GM18517 (cell line): ENCODE results near the gene POLN.

Source experiments
- ATAC-seq: cut with Tn5 transposase; IDR thresholded peaks from one replicate; pipeline ENCODE4 v1.9.1; 2021; ENCODE audit warnings: mild to moderate bottlenecking, moderate library complexity; ENCODE audit not compliant: unreplicated experiment

The POLN gene

DNA sequence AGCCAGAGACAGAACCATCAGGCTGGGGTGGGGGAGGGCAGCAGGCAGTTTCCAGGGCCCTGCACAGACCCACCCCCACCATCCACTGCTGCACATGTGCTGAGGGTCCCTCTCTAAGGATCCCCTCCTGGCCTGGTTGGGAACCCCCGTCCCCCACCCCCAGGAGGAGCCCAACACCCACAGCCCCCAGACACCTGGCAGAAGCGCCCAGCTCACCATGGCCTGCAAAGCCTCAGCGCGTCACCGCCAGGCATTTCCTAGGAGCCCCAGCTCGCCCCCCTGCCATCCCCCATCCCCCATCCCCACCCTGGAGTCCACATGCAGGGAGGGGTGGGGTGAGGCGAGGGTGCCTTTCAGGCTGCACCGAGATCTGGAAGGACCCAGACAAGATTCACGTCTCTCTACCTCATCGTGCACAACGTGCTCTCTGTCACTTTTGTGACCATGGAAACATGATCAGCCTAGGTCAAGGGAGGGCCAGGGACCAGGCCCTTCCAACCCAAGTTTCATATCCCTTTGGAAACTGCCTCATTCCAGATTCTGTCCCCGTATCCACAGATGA is 10.7 kb upstream of the POLN start:
- no peak for ATAC-seq

DNA sequence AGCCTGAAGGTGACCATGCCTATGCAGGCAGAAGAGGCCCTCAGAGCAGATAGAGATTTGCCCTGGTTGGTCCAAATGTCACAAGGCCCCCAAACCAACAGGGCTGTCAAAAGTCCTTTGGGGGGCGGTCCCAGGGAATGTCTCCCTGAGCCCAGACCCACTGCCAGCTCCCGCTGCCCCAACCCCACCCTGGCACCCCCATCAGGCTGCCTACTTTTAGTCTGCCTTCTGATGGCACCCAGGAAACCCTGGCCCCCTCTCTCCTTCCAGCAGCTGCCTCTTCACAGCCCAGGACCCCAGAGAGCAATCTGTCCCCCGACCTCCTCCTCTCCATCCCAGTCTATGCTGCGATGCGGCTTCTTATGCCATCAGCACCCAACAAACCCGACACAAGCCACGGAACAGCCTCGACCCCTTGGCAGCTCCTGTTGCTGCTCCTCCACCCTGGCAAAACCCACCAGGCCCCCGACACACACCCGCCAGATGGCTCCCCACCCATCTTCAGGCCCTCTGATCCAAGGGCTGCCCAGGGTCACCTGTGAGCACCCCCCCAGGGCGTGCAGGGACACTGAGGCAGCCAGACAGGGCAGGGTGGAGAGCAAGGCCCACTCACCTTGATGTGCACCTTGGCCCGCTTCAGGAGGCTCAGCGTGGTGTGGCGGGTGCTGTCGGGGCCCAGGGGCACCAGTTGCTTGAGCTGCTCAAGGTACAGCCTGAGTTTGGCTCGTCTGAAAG is 10.0 kb upstream of the POLN start:
- no peak for ATAC-seq

DNA sequence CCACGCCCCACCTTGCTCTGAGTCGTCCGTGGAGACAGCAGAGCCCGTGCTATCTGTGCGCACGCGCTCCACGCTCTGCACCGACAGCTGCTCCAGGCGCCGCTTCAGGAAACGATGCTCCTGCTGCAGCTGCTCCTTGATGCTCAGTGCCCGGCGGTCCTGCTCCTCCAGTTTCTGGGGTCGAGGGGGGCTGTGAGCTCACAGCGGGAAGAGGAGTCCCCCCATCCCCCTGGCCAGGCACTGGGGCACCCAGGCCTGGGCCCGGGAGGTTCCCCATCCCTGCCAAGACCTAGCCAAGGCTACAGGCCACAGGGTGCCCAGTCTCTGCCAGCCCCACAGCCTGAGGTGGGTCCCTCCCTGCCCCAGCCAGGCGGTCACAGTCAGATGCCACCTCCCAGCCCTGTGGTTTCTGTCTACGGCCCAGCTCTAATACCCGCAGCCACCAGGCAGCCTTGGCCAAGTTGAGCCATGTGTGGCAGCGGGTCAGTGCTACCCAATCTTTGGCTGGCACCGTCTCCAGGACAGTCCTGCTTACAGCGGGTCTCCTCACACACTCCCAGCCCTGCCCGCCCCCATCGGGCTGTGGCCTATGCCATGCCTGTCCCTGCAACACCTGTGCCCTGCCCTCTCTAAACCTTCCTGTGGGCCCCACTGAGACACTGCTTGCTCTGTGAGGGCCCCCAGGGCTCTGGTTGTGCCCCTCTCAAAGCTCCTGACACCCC is 9.3 kb upstream of the POLN start:
- ATAC-seq, result no peak

DNA sequence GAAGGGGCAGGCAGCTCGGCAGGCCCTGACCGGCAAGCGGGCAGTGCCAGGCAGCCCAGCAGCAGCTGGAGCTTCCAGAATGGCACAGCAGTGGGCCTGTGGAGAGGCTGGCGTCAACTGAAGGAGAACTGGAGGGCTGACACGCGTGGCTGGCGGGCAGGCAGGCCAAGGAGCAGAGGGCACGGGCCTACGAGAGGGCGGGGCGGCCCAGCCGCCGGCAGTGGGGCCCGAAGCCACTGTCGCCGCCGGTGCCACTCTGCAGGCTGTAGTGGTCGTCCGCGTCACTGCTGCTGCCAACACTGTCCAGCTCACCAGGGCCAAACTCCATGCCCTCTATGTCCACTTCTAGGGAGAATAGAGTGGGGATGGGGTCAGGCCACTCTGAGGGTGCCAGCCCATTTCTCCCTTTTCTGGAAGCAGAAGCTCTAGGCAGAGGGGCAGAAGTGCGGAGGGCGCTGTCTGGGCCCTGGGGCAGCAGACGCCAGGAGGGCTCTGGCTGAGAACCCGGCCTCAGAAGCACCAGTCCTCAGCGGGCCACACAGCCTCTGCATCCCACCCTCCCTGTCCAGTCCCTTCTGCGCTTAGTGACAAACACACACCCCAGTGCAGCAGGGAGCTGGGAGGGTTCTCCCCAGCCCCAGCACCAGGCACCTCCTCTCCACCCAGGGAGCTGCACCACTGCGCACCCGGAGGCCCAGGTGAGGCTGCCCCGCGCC is 8.6 kb upstream of the POLN start:
- ATAC-seq, result no peak

DNA sequence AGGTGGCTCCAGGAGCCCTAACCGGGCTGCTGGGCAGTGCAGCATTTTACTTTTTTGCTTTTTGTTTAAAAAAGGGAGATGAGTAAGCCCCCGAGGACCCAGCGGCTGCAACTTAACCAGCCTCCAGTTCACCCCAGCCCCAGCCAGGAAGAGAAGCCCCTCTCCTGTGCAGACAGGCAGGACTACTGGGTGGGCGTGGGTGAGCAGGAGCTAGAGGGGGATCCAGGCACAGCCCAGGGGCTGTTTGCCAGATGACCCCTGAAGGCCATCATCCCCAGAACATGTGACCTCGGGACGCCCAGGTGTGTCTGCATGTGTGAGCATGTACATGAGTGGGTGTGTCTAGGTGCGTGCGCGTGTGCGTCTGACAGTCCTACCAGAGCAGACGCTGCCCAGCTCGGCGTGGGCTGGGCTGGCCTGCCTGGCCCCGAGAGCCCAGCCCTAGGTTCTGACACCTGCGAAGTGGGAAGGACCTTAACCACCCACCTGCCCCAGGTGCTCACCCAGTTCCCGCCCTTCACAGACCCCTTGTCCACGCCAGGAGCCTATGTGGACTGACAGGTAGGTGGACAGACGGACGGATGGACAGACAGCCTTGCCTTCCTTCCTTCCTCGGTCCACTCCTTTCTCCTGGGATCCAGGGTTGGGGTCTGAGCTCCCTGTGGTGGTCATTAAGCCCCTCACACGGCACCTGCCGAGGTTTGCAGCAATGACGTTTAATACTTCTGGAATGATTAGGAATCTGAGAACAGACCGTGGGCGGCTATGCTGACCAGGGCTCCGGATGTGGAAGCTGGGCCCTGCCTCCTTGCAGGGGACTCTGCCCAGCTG is 7.8 kb upstream of the POLN start:
- ATAC-seq, result no peak

DNA sequence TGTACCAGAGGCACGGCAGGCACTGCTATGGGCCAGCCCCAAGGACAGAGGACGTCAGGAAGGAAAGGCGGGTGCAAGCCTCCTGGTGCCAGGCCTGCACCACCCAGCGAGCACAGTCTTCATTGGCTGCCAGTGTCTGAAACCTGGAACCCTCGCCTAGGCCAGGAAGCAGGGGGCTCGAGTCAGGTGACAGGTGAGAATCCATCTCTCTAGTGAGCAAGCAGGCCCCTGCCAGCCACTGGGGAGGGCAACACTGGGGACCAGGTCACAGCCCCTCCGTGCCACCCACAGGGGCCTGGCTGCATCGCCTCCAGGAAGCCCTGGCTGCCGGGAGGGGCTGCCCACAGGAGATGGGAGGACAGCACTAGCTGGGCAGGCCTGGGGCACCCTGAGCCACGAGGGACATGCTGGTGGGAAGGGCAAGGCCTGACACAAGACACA is 6.9 kb upstream of the POLN start:
- ATAC-seq, result no peak

DNA sequence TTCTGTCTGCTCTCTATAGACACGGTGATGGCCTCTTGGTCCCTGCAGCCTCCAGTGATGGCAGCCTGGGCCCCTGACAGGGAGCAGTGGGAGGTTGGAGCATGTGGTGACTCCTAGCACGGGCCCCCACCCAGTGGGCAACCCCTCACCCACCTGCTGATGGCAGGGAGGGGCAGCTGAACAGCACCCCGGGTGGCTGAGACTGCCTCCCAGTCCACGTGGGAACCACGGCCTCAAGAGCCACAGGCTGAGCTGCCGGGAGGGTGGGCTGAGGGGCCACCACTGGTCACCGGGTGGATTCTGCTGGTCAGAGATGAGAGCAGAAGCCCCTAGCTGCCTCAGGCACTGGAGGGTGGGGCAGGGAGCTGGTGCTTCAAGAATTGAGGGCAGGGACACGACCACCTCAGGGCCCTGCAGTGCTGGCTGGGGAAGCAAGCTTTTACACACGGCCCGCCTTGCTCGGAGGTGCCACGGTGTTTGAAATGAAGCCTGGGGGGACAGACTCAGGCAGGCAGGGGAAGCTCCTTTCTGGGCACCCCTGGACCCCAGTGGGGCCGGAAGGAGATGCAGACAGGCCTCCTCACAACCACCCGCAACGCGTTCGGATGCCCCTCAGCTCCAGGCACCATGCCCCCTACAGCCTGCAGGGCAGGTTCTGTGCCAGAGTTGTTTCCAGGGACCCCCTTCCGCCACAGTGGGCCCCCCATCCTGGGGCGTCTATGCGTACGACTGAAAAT is 6.3 kb upstream of the POLN start:
- ATAC-seq, result no peak

DNA sequence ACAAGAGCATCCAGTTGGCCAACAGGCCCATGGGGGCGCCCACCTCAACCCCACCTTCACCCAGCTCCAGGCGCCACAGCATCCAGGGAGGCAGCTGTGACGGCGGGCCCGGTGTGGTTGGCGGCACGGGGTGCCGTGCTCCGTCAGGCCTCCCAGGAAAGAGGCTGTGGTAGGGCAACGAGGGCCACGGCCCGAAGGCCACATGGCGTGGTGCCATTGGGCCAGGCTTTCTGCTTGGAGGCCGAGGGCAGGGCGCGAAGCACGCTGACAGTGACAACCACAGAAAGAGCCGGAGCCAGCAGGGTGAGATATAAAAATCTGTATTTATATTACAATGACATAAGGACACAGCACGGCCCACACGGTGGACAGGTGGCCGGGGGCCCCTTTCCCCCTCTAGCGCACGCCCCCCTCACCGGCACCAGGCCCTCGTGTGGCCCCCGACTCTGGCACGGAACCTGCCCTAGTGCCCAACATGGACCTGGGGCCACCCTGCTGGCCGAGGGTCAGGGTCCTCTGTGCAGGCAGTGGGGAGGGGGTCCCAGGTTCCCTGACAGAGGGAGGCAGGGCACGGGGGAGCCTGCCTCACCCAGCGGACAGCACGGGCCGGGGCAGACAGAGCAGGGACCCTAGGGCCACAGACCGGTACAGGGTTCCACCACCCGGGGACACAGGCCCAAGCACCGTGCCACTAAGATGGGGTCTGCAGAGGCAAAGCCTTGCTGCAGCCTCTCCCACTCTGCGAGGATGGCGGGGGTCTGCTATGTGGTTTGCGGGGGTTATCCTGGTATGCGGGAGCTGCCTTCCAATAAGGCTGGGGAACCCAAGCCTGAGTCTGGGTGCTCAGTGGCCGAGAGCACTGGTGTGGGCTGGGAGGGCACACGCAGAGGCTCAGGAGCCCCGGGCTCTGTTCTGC is 5.5 kb upstream of the POLN start:
- no peak for ATAC-seq

DNA sequence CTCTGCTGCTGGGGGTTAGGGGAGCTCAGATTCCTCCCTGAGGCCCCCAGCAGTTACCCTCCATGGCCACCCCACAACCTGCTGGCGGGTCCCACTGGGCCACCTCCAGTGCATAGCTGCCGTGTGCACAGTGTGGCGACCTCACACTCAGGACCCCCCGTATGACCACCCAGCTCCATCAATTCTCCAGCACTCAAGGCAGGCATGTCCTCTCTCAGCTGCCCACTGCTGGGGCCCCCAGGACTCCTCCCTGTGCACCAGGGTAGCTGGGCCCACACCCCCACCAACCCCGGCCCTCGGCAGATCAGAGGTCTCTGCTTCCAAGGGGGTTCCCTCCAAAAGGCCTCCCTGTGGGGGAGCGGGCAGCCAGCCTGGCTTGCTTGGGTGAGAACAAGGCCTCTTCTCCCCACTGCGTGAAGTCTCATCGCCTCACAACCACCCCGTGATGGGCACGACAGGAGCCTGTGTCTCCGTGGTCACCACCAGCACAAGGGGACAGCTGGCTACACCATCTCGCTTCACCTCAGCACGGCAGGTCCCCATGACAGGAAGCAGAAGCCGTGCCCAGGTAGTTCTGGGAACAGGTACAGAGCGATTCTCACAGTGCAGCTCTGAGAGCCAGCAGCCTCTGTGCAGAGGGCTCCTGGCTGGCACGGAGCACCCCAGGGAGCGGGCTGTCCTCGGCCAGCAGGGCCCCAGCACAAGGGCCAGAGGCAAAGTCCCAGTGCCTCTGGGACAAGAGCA is 4.6 kb upstream of the POLN start:
- no peak for ATAC-seq

DNA sequence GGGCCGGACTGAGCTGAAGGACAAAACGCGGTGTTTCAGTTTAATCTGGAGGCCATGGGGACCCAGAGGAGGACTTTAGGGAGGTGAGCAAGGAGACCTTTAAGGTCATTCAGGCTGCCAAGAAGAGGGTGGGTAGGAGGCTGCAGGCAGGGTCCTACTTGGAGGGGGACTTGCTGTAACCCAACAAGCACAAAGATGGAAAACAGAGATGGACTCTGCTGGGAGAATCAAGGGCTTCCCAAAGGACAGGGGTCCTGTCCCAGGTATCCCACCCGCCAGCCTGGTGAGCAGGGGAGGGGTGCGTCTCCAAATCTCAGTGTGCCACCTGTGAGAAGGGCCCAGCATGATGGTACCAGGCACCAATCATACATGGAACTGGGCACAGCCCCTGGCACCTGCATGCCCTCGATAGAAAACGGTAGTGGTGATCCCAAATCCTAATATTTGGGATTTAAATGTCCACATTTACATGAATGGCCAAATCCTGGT is 3.9 kb upstream of the POLN start:
- ATAC-seq, result no peak

DNA sequence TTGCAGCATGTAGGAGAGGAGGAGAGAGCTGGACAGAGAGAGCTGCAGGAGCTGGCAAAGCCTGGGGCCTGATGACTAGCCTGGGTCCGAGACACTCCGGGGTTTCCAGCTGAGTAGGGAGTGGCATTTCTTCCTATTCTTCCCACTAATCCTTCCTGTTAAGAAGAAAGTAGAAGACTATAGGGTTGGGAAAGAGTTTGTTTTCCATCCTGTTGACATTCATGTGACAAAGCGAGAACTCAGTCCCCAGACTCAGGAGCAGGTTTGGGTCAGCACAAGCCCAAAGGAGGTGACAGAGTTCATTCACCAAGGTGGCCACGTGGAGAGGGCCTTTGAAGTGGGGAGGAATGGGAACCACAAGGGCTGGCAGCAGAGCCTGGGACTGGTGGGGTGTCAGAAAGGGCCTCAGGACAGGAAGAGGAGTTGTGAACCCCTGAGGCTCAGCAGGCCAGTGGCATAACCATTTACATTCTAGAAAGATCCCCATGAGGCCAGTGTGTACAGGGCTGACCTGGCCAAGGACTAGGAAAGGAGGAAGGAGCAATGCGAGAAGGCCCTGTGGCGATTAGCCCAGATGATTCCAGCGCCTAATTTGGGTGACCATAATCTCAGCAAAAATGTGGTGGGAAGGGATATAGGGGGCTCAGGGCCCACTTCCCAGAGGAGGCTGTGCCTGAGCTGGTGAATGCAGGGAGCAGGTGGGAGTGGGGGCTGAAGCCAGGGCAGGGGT is 3.3 kb upstream of the POLN start:
- ATAC-seq, result no peak

DNA sequence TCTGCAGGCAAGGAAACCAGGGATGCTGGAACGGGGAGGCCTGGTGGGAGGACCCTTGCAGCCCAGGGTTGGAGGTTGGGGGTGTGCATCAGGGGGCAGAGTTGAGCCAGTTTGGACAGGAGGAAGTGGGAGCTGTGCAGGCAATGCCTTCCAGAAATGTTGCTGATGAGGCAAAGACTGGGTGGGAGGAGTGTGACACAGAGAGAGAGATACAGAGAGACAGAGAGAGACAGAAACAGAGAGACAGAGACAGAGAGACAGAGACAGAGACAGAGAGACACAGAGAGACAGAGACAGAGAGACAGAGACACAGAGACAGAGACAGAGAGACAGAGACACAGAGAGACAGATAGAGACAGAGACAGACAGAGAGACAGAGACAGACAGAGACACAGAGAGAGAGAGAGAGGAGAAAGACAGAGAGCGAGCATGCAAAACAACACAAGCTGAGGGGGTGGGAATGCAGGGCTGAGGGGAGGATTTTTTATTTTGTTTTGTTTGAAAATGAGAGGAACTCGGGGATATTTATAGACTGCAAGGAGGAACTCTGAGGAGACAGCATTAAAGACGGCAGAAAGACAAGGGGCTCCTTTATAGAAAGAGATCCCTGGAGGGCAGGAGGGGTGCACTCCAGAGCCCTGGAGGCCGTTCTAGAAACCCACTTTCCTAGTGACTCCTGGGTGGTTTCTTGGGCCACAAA is 1.9 kb upstream of the POLN start:
- ATAC-seq, result no peak

DNA sequence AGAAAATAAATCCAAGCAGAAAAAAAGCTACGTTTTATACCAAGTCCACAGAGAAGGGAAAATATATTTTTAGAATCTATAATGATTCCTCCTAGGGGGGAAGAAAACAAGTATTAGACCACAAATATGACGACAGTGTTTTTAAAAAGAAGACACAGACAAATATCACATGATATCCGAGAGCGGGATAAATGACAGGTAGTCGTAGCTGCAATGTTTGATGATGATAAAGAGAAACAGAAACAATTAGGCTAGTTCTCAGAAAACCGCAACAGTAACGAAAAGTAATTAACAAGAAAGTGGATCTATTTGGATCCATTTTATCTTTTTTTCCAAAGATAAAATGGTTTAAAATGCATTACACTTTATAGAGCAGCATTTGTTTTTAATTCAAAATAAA is 918 bp downstream of the POLN start:
- ATAC-seq, result no peak

DNA sequence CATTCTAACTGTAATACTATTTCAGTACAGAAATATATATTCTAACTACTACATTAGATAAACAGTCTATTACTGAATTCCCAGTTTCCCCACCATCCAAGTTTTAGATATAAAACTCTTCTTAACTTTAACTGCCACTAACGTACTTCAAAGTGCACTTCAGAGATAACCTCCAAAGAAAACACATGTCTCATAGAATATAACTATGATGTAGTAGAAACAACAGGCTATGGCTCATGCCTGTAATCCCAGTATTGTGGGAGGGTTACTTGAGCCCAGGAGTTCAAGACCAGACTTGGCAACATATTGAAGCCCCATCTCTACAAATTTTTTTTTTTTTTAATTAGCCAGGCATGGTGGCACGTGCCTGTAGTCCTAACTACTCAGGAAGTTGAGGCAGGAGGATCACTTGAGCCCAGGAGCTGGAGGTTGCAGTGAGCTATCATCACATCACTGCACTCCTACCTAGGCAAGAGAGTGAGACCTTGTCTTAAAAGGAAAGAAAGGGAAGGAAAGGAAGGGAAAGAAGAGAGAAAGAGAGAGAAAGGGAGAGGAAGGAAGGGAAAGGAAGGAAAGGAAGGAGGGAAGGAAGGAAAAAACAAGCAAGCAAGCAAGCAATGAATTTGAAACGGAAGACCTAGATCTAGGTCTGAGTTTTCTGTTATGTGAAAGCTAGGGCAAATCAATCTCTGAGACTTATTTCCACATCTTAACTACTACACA is 4.8 kb downstream of the POLN start:
- no peak for ATAC-seq

DNA sequence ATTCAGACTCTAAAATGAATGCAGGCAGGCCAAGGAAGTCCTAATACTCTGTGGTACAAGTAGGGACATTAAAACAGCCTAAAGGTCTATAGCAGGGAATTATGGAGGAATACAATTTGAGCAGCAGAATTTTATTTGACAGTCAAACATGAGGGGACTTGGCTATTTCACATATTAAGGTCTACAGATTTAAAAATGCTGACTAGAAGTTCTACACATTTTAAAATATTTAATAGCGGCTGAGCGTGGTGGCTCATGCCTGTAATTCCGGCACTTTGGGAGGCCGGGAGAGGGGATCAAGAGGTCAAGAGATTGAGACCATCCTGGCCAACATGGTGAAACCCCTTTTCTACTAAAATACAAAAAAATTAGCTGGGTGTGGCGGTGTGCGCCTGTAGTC is 10.8 kb downstream of the POLN start:
- no peak for ATAC-seq

DNA sequence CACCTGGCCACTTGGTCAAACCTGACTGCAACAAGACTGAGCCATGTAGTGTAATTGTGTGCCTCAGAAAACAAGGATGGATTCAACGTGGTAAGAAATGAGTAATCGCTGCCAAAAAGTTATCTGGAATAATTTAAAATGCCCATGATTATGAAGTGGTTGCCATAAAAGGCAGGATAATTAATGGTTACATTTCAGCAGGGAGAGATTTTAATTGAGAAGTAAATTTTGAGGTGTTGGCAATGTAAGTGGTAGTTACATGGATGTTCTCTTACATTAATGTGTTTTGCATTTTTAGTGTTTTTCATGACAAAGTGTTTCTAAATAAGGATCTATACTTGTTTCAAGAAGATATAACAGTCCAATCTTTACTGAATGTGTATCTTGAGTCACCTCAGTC is 15.7 kb downstream of the POLN start:
- ATAC-seq, result no peak
